Activated CD8-positive, alpha-beta memory T cell treated with anti-CD3 and anti-CD28 coated beads, Interleukin-2, amount 50 U/mL, for 24 hours (primary cell): ENCODE results near the gene CASP2.

ENCODE experiments used
- DNase-seq: peaks from one replicate; pipeline ENCODE4 v3.0.0-alpha.2; 2020; ENCODE audit errors: extremely low read depth

The CASP2 gene

DNA sequence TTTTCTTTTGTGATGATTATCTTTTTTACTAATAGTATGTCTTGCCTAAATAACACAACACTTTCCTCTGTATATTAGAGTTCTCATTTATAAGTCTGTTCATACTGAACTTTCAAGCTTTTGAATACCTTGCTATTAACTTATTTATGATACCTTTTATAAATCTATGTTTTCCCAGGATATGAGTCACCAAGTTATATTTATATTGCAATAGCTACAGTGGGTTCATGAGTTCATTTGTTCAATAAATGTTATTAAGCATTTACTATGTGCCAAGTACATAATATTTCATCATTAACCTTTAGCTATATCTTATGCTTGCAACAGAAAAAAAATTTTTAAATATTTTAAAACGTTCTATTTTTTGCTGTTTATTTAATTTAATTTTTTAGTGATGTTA lies 46.1 kb downstream of the CASP2 start:
- no peak for DNase-seq

DNA sequence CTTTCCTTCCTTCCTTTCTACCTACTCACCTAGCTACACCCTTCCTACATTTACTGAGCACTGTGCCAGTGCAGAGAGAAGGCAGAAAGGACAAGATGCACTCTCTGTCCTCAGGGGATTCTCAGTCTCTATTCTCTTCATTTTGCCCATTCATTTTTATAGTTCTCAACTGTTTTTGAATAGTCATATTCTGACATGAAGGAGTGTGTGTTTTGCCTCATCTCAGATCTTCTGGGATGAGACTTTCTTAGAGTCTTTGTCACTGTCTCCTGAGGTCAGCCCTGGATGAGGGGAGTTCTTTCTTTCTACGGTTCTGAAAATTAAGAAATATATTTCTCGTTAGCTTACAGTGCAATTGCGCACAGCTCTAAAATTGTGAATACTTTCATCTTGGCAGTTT lies 49.1 kb downstream of the CASP2 start:
- no peak for DNase-seq

DNA sequence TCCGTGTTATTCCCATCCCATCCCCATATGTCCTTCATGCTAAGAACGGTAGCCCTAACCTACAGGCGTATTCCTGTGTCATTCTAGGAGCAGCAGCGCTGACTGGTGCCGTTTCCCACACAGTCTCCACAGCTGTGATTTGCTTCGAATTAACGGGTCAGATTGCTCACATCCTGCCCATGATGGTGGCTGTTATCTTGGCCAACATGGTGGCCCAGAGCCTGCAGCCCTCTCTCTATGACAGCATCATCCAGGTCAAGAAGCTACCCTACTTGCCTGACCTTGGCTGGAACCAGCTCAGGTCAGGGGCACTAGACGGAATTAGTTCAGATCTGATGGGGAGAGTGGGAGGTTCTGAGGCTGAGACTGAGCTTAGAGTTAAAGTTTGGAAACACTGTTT lies 53.7 kb downstream of the CASP2 start:
- DNase-seq = no peak

DNA sequence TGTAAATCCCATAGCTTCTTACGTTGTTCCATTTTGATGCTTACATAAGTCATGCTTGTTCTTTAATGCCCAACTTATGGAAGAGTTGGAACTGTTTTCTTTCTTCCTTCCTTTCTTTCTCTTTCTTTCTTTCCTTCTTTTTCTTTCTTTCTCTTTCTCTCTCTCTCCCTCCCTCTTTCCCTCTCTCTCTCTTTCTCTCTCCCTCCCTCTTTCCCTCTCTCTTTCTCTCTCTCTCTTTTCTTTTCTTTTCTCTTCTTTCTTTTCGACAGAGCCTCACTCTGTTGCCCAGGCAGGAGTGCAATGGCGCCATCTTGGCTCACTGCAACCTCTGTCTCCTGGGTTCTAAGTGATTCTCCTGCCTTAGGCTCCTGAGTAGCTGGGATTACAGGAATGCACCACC lies 55.4 kb downstream of the CASP2 start:
- no peak for DNase-seq

DNA sequence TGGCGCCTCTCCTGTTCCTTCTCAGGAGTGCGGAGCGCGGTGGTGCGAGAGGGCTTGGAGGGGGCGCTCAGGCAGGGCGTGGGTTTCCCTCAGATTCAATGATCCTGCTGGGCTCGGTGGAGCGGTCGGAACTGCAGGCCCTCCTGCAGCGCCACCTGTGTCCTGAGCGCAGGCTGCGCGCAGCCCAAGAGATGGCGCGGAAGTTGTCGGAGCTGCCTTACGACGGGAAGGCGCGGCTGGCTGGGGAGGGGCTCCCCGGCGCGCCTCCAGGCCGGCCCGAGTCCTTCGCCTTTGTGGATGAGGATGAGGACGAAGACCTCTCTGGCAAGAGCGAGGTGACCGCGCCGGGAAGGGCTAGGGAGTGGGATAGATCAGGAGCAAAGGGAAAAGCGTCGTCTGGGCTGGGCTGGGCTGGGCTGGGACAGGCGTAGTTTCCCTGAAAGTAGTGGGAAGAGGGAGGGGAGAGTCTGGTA lies 57.3 kb downstream of the CASP2 start:
- DNase-seq = peak; percentile 31

DNA sequence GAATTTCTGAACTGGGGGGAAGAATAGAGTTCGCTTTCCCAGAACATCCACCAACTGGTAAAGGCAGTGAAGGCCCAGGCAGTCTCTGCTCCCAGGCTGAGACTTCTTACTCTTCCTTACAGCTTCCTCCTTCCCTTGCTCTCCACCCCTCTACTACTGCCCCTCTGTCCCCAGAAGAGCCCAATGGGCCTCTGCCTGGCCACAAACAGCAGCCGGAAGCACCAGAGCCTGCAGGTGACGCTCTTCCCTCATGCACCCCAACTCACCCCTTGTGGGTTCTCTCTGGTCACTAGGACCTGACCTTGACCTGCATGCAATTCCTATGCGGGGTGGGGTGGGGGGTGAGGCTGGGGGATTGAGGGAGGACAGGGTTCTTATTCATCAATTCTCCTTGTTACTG lies 57.9 kb downstream of the CASP2 start:
- no peak for DNase-seq

DNA sequence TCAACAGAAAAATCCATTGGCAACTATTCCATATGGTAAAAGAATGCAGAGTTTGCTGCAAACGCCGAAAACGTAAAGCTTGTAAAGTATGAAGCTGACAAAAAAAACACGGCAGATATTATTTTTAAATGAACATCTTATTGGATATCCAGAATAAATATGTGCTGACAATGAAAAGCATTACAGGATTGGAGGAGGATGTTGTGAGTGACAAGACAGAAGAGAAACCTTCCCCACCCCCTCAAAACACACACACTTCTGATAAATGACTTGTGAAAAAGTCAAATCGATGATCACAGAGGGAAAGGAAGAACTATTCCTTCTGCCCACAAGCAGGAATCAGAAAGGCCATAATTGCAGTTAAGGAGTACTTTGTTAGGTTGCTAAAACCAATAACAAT lies 59.8 kb downstream of the CASP2 start:
- DNase-seq = no peak

DNA sequence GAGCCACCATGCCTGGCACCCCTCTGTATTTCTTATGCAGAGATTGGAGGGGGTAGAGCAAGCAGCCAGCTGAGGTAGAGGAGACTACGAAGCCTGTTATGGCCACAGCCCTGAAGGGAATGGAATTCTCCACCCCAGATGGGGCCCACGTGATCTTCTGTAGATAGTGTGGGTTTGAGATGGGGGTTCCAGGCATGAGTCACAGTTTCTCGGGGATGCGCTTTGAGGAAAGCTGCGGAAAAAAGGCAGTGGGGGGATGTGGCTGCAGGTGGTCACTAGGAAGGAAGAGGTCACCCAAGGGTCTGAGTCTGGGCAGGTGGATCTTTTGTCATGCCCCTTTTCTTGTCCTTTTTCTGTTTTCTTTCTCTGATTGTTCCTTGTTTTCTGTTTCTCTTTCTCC lies 62.9 kb downstream of the CASP2 start:
- DNase-seq = no peak

DNA sequence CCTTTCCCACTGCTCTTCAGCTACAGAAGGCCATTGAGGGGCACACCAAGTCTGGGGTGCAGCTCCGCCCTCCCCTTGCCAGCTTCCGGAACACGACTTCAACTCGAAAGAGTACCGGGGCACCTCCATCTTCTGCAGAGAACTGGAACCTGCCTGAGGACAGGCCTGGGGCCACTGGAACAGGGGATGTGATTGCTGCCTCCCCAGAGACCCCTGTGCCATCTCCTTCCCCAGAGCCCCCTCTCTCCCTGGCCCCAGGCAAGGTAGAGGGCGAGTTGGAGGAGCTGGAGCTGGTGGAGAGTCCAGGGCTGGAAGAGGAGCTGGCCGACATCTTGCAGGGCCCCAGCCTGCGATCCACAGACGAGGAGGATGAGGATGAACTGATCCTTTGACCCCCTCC lies 63.4 kb downstream of the CASP2 start:
- no peak for DNase-seq

DNA sequence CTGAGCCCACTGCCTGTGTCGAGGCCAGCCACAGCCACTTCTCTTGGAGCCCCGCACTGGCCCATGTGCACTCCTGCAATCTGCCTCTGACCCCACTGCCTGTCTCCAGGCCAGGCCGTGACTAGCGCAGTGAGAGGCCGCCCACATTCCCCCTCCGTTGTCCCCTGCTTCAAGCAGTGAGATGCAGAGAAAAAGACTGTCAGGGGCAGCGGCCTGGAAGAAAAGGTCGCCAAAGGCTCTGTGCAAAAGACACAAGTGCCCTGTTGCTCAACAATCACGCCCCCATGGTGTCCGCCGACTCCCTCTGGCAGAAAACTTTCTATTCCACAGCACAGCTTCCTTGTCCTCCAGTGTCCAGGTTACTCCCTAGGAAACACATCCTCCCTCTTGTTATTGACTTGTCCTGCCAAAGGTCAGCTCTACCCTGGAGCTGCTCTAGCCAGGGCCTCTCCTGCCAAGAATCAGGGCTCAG lies 64.4 kb downstream of the CASP2 start:
- no peak for DNase-seq

DNA sequence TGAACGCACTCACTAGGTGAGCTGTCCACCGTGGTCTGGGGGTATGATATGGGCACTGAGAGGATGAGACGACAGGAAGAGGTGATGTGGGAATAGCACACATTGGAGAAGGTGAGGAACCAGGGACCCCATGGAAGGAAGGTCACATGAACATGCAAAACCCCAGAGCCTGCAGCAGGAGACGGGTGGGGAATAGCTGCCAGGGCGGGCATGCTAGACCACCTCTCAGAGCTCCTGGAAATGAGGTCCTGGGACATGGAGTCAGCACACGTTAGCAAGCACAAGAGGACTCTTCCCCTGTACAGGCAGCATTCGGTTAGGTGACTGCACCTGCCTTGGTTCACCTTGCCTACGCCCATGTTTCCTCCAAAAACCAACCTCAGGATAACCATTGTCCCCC lies 66.2 kb downstream of the CASP2 start:
- DNase-seq = no peak

DNA sequence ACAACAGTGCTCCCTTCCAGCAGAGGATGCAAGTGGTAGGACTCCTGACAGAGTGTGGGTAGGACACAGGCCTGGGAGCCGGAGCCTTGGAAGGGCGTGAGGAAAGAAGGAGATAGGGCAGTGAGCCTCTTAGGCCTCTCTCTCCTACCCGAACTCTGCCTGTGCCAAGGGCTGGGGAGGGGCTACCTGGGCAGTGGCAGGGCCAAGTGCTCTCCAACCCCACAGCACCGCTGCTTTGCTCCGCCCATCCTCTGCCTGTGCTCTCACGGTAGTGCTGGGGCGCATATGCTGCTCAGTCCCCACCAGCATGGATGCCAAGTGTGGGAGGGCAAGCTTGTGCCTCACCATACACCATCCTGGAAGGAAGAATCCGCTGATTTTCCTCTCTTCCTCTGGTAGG lies 66.8 kb downstream of the CASP2 start:
- no peak for DNase-seq

DNA sequence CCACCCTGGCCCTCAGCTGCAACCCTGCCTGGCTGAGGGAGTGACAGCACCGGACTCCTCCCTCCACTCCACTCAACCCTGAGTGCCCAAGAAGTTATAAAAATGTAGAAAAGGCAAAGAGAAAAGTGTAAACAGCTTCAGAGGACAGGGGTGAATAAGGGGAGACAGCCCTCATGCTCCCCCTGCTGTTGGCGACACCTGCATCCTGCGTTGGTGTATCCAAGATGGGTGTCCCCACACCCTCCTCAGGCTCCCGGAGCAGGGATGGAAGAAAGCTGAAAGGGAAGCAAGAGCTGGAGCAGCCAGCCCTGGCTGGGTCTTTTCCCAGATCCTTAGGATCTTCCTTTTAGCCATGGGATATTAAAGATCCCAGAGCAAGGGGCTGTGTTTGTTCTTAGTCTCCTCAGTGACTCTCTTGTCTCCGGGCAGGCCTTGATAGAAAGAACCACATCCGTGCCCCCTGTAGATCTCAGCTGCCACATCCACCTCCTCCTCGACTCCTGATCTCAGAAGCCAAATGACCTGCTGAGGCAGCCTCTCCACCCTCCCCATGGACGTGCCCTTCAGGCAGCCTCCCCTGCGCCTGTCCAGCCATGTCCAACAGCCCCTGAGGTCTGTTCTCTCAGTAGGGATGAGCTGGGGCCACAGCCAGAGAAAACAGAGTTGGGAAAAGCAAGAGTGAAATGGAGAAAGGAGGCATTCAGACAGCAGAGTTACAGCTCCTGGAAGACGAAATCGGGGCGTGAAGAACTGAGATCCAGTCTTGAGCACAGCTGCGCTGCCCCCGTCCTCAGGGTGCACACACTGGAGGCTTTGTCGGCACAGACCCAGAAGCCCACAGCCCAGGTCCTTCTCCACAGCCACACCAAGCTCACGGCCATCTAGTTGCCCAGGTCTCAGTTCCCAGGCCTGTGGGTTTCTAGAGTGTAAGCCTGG lies 67.6 kb downstream of the CASP2 start:
- DNase-seq = no peak

DNA sequence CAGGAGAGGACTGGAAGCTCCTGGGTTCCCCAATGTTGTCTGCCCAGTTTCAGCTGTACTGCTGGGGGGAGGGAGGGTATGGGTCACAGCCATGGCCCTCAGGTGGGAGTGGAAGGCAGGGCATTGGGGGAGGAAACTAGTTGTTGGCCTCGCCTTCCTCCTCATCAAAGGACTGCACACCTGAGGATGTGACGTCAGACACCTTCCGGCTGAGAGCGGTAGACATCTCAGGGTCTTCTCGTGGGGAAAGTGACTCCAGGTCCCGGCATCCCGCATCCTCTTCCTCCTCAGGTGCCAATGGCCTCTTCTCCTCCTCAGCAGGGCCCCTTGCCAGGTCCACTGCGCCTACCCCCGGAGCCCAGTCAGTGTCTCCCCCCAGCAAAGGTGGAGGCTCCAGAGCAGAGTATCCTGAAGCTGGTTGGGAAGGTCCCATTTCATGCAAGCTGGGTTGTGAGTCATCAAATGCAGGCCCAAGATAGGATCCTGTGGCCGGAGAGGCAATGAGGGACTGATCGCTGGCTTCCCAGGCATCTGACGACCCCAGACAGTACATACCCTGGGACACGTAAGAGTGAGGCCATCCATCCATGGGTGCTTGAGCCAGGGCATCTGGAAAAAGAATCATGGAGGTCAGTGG lies 68.4 kb downstream of the CASP2 start:
- DNase-seq = no peak
